A673 (cell line): ENCODE data around the gene IKBIP.

ENCODE experiments used
- EZH2 ChIP-seq: fragments of 200-600 bp; sonication (generic); IDR thresholded peaks from 2 replicates; pipeline ENCODE4 v1.6.1; 2017; ENCODE audit warnings: borderline replicate concordance, low read depth, mild to moderate bottlenecking, mixed read lengths, antibody characterized with exemption, low read length; ENCODE audit not compliant: poor library complexity, severe bottlenecking
- TF ChIP-seq, protein P1 (sequence below): fragments of 300-800, 200-600 bp; sonication (generic); conservative IDR thresholded peaks from 2 replicates; pipeline ENCODE4 v1.5.1; 2017; ENCODE audit warnings: low read depth, mild to moderate bottlenecking, antibody characterized with exemption, low read length, moderate library complexity, mixed read lengths

DNA sequence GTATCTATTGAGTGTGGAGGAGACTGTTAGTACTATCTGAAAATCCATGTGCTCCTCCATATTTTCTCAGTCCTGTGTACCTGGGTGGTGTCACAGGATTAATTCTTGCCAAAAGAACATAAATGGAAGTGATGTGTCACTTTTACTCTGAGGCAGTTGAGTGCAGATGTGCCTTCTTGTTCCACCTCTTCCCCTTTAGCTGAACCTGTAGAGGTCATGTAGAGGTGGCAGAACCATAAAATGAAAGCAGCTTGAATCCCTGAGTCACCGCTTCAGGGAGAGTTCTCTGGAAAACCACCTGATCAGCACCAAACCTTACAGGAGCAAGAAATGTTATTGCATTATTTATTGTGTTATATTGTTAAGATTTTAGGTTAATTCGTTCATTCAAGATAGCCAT, 65.8 kb downstream of the IKBIP start:
- no peak for TF ChIP-seq EZH2
- TF ChIP-seq, protein P1, sequence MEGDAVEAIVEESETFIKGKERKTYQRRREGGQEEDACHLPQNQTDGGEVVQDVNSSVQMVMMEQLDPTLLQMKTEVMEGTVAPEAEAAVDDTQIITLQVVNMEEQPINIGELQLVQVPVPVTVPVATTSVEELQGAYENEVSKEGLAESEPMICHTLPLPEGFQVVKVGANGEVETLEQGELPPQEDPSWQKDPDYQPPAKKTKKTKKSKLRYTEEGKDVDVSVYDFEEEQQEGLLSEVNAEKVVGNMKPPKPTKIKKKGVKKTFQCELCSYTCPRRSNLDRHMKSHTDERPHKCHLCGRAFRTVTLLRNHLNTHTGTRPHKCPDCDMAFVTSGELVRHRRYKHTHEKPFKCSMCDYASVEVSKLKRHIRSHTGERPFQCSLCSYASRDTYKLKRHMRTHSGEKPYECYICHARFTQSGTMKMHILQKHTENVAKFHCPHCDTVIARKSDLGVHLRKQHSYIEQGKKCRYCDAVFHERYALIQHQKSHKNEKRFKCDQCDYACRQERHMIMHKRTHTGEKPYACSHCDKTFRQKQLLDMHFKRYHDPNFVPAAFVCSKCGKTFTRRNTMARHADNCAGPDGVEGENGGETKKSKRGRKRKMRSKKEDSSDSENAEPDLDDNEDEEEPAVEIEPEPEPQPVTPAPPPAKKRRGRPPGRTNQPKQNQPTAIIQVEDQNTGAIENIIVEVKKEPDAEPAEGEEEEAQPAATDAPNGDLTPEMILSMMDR = no peak
